ENCODE results near the gene CDH13.

Gene CDH13

DNA sequence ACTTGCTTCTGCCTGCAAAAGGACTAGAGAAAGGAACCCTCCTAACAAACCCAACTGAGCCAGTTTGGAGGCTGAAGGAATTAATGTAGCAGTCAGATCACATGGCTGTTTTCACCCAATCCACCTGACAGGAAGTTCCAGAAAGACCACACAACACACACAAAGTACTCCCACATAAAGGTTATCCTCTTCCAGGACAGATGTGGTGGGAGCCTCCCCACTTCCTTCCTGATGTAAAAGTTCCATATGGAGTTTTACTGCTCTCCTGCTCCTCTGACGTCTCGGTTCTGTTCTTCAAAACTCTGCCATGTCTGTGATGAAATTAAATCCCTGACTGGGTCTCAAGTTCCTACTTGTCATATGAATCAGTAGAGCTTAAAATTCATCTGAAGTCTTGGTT is 684.0 kb downstream of the CDH13 start:
- Histone ChIP-seq H3K4me1 (ENCODE audit: insufficient read depth, poor library complexity, severe bottlenecking) (no peaks in the 10 kb centered on the region), H3K36me3 (ENCODE audit: low read depth) (no peaks in the 10 kb centered on the region), H3K4me3 (ENCODE audit: severe bottlenecking) (no peak overlapping the region), H3K27me3 (ENCODE audit: insufficient read depth, poor library complexity, severe bottlenecking) (no peaks in the 10 kb centered on the region), H3K27ac (ENCODE audit: poor library complexity, severe bottlenecking) (no peak overlapping the region), H3K9me3 (ENCODE audit: severe bottlenecking) (no peaks in the 10 kb centered on the region)
- ATAC-seq (ENCODE audit: low read depth) (no peak), DNase-seq (ENCODE audit: low spot score) (no peak)
- TF ChIP-seq, protein P1, sequence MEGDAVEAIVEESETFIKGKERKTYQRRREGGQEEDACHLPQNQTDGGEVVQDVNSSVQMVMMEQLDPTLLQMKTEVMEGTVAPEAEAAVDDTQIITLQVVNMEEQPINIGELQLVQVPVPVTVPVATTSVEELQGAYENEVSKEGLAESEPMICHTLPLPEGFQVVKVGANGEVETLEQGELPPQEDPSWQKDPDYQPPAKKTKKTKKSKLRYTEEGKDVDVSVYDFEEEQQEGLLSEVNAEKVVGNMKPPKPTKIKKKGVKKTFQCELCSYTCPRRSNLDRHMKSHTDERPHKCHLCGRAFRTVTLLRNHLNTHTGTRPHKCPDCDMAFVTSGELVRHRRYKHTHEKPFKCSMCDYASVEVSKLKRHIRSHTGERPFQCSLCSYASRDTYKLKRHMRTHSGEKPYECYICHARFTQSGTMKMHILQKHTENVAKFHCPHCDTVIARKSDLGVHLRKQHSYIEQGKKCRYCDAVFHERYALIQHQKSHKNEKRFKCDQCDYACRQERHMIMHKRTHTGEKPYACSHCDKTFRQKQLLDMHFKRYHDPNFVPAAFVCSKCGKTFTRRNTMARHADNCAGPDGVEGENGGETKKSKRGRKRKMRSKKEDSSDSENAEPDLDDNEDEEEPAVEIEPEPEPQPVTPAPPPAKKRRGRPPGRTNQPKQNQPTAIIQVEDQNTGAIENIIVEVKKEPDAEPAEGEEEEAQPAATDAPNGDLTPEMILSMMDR (IDR thresholded peaks at IDR 0.05; ENCODE audit: poor library complexity, severe bottlenecking) = no peak

DNA sequence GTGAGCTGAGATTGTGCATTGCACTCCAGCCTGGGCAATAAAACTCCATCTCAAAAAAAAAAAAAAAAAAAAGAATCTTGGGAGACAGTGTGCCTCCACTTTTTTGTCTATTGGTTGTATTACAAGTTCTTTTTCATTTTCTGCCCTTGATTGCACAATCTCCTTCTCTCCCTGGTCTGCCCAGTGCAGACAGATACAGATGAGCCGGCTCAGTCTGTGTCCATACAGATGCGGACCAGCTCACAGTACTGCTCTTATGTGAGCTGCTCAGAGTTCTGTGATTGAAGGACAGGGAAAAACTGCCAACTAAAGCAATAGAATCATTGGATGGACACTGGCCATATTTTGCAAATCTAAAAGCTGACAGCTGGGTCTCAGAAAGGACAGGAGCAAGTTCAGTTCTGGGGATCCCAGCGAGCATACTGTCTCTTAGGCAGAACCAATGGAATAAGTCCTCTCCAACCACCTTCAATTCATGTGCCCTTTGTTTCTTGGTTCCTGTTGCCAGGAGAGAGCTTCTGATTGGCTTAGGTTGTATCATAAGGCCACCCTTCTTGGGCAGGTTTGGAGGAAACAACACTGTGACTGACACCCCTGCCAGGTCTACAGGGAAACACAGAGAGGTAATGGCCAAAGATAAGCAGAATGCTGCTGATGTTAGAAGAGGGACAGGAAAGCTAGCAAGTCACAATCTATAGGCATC is 685.4 kb downstream of the CDH13 start:
- no peaks in the 10 kb centered on the region for H3K9me3 ChIP-seq (ENCODE audit: severe bottlenecking)
- TF ChIP-seq, protein P1 (IDR thresholded peaks at IDR 0.05; ENCODE audit: poor library complexity, severe bottlenecking) = no peak
- no peak for DNase-seq (ENCODE audit: low spot score)
- no peak for ATAC-seq (ENCODE audit: low read depth)
- no peaks in the 10 kb centered on the region for H3K36me3 ChIP-seq (ENCODE audit: low read depth)
- H3K4me1 ChIP-seq (ENCODE audit: insufficient read depth, poor library complexity, severe bottlenecking) = no peaks in the 10 kb centered on the region
- H3K27ac ChIP-seq (ENCODE audit: poor library complexity, severe bottlenecking) = no peak overlapping the region
- no peaks in the 10 kb centered on the region for H3K27me3 ChIP-seq (ENCODE audit: insufficient read depth, poor library complexity, severe bottlenecking)
- H3K4me3 ChIP-seq (ENCODE audit: severe bottlenecking) = no peak overlapping the region

DNA sequence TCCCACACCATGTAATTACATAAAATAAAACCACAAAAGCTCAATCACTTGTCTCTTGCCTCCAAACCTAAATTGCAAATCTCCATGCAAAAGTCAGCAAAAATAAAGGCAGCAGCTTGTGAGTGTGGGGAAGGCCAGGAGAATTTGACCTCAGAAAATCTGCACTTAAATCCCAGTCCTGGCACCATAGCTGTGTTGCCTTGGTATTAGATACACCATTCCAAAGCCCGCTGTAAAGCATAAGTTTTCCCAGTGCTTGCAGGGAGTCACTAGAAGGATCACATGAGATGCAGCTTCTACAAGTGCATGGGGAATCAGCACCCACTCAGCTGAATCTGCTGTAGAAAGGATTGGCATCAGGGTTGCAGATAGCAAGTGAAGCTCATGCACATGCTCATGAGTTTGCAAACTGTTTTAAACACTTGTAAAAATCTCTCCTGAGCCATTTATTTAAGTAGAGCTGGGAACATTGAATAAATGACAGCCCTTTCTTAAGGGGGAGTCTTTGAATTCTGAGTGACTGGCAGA is 686.0 kb downstream of the CDH13 start:
- no peaks in the 10 kb centered on the region for H3K4me1 ChIP-seq (ENCODE audit: insufficient read depth, poor library complexity, severe bottlenecking)
- TF ChIP-seq, protein P1 (IDR thresholded peaks at IDR 0.05; ENCODE audit: poor library complexity, severe bottlenecking) = no peak
- H3K9me3 ChIP-seq (ENCODE audit: severe bottlenecking) = no peaks in the 10 kb centered on the region
- ATAC-seq (ENCODE audit: low read depth) = no peak
- DNase-seq (ENCODE audit: low spot score) = no peak
- H3K27ac ChIP-seq (ENCODE audit: poor library complexity, severe bottlenecking) = no peak overlapping the region
- H3K4me3 ChIP-seq (ENCODE audit: severe bottlenecking) = no peak overlapping the region
- H3K36me3 ChIP-seq (ENCODE audit: low read depth) = no peaks in the 10 kb centered on the region
- no peaks in the 10 kb centered on the region for H3K27me3 ChIP-seq (ENCODE audit: insufficient read depth, poor library complexity, severe bottlenecking)

DNA sequence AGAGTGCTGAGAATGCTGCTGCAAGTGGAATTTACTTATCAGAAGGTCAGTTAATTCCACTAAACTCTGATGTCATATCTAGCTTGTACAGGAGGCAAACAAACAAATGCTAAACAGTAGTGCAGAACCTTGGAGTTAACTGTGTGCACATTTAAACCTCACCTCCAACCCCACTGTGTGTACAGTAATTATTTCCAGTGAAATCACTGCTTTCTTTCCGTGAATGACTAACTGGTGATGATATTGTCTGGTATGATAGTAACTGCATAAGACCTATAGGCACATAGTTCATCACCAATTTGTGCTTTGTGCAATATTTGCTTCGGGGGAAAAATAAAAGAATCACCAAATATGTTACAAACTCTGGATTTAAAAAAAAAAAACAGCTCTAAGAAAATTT is 688.5 kb downstream of the CDH13 start:
- H3K27ac ChIP-seq (ENCODE audit: poor library complexity, severe bottlenecking) = no peak overlapping the region
- ATAC-seq (ENCODE audit: low read depth) (peak; percentile 56; the same call in 2 of the 3 replicates), DNase-seq (ENCODE audit: low spot score) (no peak)
- no peak overlapping the region for H3K4me3 ChIP-seq (ENCODE audit: severe bottlenecking)
- TF ChIP-seq, protein P1 (IDR thresholded peaks at IDR 0.05; ENCODE audit: poor library complexity, severe bottlenecking) = no peak
- no peaks in the 10 kb centered on the region for H3K36me3 ChIP-seq (ENCODE audit: low read depth)
- no peaks in the 10 kb centered on the region for H3K4me1 ChIP-seq (ENCODE audit: insufficient read depth, poor library complexity, severe bottlenecking)
- no peaks in the 10 kb centered on the region for H3K9me3 ChIP-seq (ENCODE audit: severe bottlenecking)
- H3K27me3 ChIP-seq (ENCODE audit: insufficient read depth, poor library complexity, severe bottlenecking) = no peaks in the 10 kb centered on the region

DNA sequence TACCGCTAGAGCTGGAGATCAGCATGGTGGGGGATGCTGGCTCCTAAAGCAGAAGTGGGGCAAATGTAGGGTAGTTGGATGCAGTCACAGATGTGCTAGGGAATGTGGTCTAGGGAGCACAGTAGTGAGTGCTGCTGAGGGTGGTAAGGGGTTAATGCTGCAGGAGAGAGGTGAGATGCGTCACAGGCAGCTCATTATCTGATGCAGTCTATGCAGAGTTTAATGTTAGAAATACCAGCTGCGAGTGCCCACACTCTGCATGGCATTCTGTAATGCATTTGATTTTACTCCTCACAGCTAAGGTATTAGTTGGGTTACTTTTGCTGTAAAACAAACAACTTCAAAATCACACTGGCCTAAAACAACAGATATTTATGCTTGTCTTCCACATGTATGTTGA is 689.7 kb downstream of the CDH13 start:
- H3K36me3 ChIP-seq (ENCODE audit: low read depth) = no peaks in the 10 kb centered on the region
- H3K9me3 ChIP-seq (ENCODE audit: severe bottlenecking) = no peaks in the 10 kb centered on the region
- ATAC-seq (ENCODE audit: low read depth) (no peak), DNase-seq (ENCODE audit: low spot score) (no peak)
- no peaks in the 10 kb centered on the region for H3K27me3 ChIP-seq (ENCODE audit: insufficient read depth, poor library complexity, severe bottlenecking)
- TF ChIP-seq, protein P1 (IDR thresholded peaks at IDR 0.05; ENCODE audit: poor library complexity, severe bottlenecking) = no peak
- H3K4me1 ChIP-seq (ENCODE audit: insufficient read depth, poor library complexity, severe bottlenecking) = no peaks in the 10 kb centered on the region
- H3K4me3 ChIP-seq (ENCODE audit: severe bottlenecking) = no peak overlapping the region
- no peak overlapping the region for H3K27ac ChIP-seq (ENCODE audit: poor library complexity, severe bottlenecking)

Measured in RWPE2 (cell line).